NCI-H510A (cell line): Measurements from ENCODE around the gene APCDD1.

Experiments
- DNase-seq: peaks from one replicate; lab custom pipeline; 2025; lab: John Stamatoyannopoulos, UW

Gene APCDD1

GRCh38 chr18:10432781-10433180, 21.7 kb upstream of the APCDD1 start:
- DNase-seq = no peak

GRCh38 chr18:10436160-10436559, 18.3 kb upstream of the APCDD1 start:
- no peak for DNase-seq

- no peak for DNase-seq
These were observed 16.6 kb upstream of the APCDD1 start for GRCh38 chr18:10437837-10438236.

DNA sequence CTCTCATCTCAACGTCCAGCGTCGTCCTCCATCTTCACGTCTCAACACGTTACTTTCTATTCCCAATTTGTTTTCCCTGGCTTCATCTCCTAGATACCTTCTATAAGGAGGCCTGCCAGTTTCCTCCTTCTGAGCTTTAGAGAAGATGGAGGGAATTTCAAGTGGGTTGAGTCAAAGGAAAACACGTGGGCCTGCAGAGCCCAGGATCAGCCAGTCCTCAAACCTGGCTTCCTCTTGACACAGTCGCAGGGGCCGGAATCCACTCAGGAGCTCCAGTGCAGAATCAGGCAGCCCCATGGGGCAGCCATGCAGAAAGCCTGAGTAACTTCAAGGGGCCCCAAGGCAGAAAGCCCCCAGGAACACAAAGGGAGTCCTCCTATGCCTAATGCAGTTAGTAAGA, 14.5 kb upstream of the APCDD1 start:
- DNase-seq = no peak

- DNase-seq = no peak
These were observed 13.6 kb upstream of the APCDD1 start for GRCh38 chr18:10440884-10441283.

DNA sequence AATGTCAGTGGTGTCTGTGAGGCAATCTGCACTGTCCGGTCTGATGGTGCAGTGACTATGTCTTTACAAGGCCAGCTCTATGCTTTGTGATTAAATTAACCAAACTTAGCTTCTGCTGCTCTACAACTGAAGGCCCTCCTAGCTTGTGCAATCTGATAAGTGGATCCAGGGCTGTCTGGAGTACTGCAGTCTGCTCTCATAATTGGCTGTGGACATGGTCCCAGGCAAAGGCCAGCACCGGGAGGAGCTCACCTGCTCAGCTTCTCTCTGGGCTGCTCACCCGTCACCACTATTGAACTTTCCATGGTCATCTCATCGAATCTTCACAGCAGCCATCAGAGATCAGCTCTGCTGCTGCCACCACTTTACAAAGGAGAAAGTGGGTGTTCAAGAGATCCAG, 13.0 kb upstream of the APCDD1 start:
- no peak for DNase-seq

DNA sequence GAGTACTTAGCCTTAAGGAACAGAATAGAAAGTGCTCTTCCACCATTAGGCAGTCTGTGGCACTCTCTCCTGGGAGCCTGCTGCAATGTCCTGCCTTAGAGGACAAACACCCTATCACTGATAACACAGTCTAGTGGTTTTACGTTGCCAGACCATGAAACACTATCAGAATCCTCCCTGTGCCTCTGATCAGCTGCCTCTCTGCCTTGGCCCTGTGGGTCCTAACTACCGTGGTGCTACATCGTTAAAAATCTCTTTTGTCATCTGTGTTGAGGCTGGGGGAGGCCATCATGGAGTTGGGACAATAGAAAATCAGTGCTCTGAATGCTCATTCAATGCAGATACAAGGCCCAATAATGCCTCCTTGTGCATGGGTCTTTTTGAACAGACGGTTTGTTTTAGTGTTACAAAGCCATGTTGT, 11.9 kb upstream of the APCDD1 start:
- DNase-seq = no peak

GRCh38 chr18:10443001-10443400, 11.4 kb upstream of the APCDD1 start:
- DNase-seq = no peak

DNA sequence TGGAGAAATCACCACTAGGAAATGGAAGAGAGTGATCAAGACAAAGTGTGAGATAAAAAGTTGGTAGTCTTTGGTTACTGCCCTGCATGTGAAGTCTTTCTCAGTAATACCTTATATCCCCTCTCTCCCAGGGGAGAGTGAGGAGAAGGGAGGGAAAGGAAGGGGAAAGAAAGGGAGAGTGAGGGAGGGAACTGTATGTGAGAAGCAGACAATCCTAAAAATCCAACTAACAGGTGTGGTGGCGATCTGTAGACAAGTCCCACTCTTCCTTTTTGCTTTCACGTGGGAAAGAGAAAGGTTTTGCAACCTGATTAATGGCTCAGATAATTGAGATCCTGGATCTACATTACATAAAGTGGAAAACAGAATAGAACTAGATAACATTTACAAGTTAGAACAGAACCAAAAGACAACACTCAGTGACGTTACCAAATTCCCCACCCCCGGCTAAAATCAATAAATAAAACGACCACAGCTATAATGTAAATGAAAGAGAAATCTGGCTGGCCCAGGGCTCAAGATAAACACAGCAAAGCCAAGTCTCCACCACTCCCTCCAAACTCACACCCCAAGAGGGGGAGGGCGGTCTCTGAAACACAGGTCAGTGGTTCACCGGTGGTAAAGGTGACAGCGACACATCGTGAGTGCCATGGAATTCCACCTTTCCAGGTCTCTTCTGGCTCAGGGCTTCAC, 10.0 kb upstream of the APCDD1 start:
- DNase-seq = no peak

DNA sequence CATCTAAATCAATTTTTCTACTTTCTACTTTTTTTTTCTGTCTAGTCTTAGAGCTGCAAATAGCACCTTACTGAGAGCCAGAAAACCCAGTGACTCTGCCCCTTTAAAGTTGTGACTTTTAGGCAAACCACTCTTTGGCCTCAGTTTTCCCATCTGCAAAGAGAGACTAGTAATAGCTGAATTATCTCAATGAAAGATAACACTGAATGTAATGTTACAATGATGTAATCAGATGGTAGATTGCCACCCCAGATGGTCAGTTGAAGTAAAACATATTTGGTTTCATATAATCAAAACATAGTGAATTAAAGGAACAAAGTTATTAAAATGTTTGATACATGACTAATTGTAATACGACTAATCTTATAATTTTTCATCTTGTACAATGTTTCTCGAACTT, 5.0 kb upstream of the APCDD1 start:
- no peak for DNase-seq

DNA sequence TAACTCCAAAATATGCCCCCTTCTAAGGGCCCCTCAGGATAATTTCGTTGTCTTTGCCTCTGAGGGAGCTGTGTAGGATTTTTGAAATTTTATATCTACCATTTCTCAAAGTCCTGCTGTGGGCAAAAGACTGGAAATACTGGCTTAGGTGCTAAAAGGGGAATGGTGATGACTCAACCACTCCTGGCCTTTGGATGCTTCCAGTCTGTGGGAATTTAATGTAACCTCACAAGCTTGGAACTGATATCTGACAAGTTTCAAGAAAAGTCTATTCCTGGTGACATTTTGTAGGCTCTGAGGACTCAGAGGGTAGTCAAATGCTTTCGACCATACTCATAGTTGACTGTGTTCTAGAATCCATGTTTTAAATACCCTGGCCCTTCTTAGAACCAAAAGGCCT, 3.4 kb upstream of the APCDD1 start:
- DNase-seq = no peak

GRCh38 chr18:10453261-10453805, 1.1 kb upstream of the APCDD1 start:
- no peak for DNase-seq

DNA sequence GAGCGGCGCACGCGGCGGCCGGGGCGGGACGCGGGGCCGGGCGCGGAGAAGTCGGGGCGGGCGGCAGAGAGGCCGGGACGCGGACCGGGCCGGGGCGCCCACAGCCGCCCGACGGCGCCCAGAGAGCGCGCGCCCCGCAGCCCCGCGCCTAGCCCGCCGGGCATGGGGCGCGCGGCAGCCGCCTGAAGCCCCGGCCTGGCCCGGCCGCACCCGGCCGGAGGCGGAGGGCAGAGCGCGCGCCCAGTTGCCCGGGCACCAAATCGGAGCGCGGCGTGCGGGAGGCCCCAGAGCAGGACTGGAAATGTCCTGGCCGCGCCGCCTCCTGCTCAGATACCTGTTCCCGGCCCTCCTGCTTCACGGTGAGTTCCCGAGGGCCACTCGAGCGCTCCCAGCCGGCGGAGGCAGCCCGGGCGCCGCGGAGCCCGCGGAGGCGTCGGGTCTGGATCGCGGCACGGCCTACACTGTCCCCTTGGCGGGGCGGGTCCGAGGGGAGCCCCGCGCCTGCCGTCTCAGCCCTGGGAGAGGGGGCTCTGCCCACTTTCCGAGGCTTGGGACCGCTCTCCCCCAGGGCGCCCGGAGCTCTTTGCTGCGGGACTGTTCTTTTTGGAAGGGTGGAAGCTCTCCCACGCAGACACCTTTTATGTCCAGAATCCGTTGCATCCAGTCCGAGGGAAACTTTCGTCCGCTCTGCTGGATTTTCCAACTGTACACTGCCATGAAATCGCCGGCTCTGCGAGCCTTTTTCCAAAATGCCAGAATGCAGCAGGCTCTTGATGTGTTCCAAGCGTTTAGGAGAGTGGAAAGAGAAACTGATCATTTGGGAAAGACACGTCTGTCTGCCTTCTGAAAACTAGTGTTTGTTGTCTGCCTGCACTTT, 484 bp downstream of the APCDD1 start:
- no peak for DNase-seq

- no peak for DNase-seq
These were observed 1.5 kb downstream of the APCDD1 start for GRCh38 chr18:10455726-10456453.

DNA sequence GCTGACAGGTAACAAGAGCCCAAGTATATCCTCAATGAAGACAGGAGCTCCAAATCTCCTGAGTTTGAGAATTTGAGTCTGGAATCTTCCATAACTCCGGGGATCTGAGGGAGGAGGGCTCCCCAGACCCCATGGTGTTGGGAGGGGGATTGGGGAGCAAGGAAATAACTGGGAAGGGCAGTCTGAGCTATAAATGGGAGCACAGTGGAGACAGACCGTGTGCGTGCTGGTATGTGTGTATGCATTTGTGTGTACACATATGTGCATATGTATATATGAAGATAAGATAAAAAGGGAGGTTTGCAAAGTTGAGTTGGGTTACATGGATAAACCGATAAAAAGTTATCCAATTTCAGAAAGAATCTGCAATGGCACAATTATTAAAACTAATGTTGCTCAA, 2.3 kb downstream of the APCDD1 start:
- no peak for DNase-seq

- no peak for DNase-seq
These were observed 2.7 kb downstream of the APCDD1 start for GRCh38 chr18:10457128-10457527.

DNA sequence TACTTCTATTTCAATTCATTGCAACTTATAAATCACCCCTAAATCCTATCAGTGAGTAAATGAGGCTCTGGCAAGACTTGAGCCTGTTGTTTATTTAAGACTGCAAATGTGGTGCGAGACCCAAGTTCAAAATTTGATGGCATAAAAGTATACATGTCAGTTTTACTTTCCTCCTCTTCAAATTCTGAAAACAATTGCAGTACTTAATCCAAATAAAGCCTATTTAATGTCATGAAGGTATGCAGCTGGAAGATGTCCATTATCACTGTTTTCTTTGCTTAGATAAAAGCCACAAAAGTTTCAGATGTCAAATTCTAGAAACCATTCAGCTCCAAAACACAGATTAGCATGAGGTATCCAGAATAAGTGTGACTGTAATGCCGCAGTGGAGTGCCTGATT, 3.3 kb downstream of the APCDD1 start:
- no peak for DNase-seq

- no peak for DNase-seq
These were observed 4.3 kb downstream of the APCDD1 start for GRCh38 chr18:10458691-10459090.

DNA sequence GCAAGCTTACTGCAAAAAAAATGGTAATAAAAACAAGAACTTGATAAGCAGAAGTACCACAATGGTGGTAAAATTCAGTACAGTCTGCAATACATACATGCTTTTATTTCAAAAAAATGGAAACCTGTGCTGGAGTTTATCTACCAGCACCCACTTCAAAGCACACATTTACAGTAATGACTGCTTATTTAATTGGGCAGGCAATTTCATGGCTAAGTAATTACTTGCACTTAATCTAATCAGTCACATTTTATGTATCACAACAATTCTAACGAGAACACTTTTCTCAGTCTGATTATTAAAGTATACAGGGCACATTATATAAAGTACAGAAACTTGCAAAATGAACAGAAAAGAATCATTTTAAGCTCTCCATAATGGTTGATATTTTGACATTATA, 5.2 kb downstream of the APCDD1 start:
- no peak for DNase-seq

DNA sequence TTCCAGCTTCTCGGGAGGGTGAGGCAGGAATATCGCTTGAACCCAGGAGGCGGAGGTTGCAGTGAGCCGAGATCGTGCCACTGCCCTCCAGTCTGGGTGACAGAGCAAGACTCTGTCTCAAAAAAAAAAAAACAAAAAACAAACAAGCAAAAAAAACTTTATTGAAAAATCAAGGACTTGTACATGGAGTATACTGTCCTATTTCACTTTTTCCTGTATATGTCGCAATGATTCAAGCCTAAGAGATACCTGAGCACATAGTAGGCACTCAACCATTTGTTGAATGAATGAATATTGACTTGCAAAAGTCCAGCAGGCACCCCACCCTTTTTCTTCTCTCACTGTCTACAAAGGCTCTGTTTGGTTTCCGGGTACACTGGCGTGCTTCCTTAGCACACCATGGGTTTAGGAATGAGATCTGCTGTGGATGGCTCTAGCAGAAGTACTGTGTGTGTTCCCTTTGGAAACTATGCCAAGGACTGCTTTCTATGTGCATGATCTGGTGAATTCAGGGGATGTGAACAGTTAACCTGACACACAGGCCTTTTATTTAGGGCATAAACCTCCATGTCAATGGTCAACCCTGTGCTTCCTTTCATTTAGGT, 6.1 kb downstream of the APCDD1 start:
- no peak for DNase-seq

- DNase-seq = no peak
These were observed 7.6 kb downstream of the APCDD1 start for GRCh38 chr18:10461989-10462388.

- DNase-seq = no peak
These were observed 8.2 kb downstream of the APCDD1 start for GRCh38 chr18:10462597-10462996.
